ENCODE data around the gene KBTBD3. TPM values are rescaled to one million over a fixed set of nuclear protein-coding genes. Genes with fewer than 3 reads are reported as not detected.

Gene KBTBD3
- total RNA-seq, 2 experiments from 2014 or later = 3.3 to 6.7 TPM

Other genes starting within 250 kb of the KBTBD3 start
- gene MSANTD4, start 55.1 kb downstream of the KBTBD3 start, total RNA-seq = 1 to 10 TPM; 4.9 to 5.5 TPM
- 10 to 100 TPM; 16.1 to 21.3 TPM for gene AASDHPPT, start 315 bp upstream of the KBTBD3 start, total RNA-seq

All from CD8-positive, alpha-beta T cell (primary cell).